Measurements from ENCODE around the gene RBM23. TPM values are rescaled to one million over a fixed set of nuclear protein-coding genes. Genes with fewer than 3 reads are reported as not detected.

Gene RBM23
- total and polyA plus RNA-seq, 9 of the 15 experiments (the other 6 are each of a cell fraction or from before 2014, with no cell fraction given) = 46.0 to 102 (median 58.5) TPM

- TF ChIP-seq RERE (CRISPR knock-in tag; IDR thresholded peaks at IDR 0.05; ENCODE audit: borderline replicate concordance) = no peak
- TF ChIP-seq LARP7 (IDR thresholded peaks at IDR 0.05) = peak; percentile 88
- peak; percentile 71 for TF ChIP-seq XRCC5 (IDR thresholded peaks at IDR 0.05; ENCODE audit: low read depth, low read length)
- TF ChIP-seq KDM2B (CRISPR knock-in tag; IDR thresholded peaks at IDR 0.05) = 0 out of 2 replicates have a peak, but pooled peaks have one; percentile 24
- peak in 1 of 2 experiments; percentile 88; a peak in 3 of 4 replicates for TF ChIP-seq FOXK2 (conservative IDR thresholded peaks at IDR 0.05 in 1 of 2, IDR thresholded peaks at IDR 0.05 in 1 of 2; ENCODE audit: low read depth in 2 of 2)
- TF ChIP-seq ZNF696 (CRISPR knock-in tag; conservative IDR thresholded peaks at IDR 0.05) = no peak
- peak; percentile 81 for TF ChIP-seq CEBPG (CRISPR knock-in tag; IDR thresholded peaks at IDR 0.05)
- peak; percentile 50 to 69; a peak in 3 of 4 replicates for TF ChIP-seq CEBPG (tag; conservative IDR thresholded peaks at IDR 0.05 in 1 of 2, IDR thresholded peaks at IDR 0.05 in 1 of 2)
- TF ChIP-seq ZNF707 (CRISPR knock-in tag; conservative IDR thresholded peaks at IDR 0.05) = no peak
- TF ChIP-seq RBFOX2 (IDR thresholded peaks at IDR 0.05; ENCODE audit: low read depth, low read length) = peak; percentile 99
- no peak for TF ChIP-seq REST (IDR thresholded peaks at IDR 0.05; ENCODE audit: borderline replicate concordance)
- TF ChIP-seq REST (CRISPR knock-in tag; IDR thresholded peaks at IDR 0.05; ENCODE audit: low read depth) = 0 out of 2 replicates have a peak, but pooled peaks have one; percentile 24
Observed at GRCh38 chr14:22929104-22929960, 10.4 kb upstream of the RBM23 start, which contains the start of gene PRMT5 (continued).

All from K562 (cell line).